SU-DHL-6 (cell line): ENCODE measurements around the gene TGDS.

ENCODE experiments used
- H2AFZ ChIP-seq: fragments of 200-600 bp; sonication (generic); 2 replicates; pipeline ENCODE4 v1.6.1; 2014; ENCODE audit warnings: low read depth, mild to moderate bottlenecking, moderate library complexity, mixed read lengths, antibody characterized with exemption, low read length; ENCODE audit not compliant: severe bottlenecking
- H3F3A ChIP-seq: fragments of 200-600 bp; shearing (Covaris generic); 2 replicates; pipeline ENCODE4 v1.6.0; 2016; ENCODE audit warnings: antibody characterized with exemption, mild to moderate bottlenecking; ENCODE audit not compliant: insufficient read depth
- H3K27ac ChIP-seq: fragments of 200-600 bp; sonication (generic); 2 replicates; pipeline ENCODE4 v1.5.1; 2016; ENCODE audit warnings: low read depth, mild to moderate bottlenecking, low read length, moderate library complexity, mixed read lengths
- H3K27me3 ChIP-seq: fragments of 200-600 bp; sonication (generic), shearing (Covaris generic); 2 replicates; pipeline ENCODE4 v1.6.0; 2014; ENCODE audit warnings: mild to moderate bottlenecking, low read length
- H3K36me3 ChIP-seq: fragments of 200-600 bp; sonication (generic); 2 replicates; pipeline ENCODE4 v1.6.1; 2014; ENCODE audit warnings: mild to moderate bottlenecking, low read length, mixed read lengths
- H3K4me2 ChIP-seq: fragments of 300-600, 200-600 bp; shearing (Covaris generic), sonication (generic); 2 replicates; pipeline ENCODE4 v1.6.0; 2014; ENCODE audit warnings: low read length, low read depth, mild to moderate bottlenecking; ENCODE audit not compliant: poor library complexity, severe bottlenecking
- H3K4me3 ChIP-seq: fragments of 200-600 bp; sonication (generic); 2 replicates; pipeline ENCODE4 v1.5.1; 2014; ENCODE audit warnings: antibody characterized with exemption, low read length, mild to moderate bottlenecking, mixed read lengths; ENCODE audit not compliant: insufficient read depth, poor library complexity, severe bottlenecking
- H3K79me2 ChIP-seq: fragments of 200-600 bp; sonication (generic); 2 replicates; pipeline ENCODE4 v1.6.1; 2014; ENCODE audit warnings: mild to moderate bottlenecking, low read length, moderate library complexity; ENCODE audit not compliant: insufficient read depth
- H3K9ac ChIP-seq: fragments of 200-600 bp; sonication (generic); 2 replicates; pipeline ENCODE4 v1.7.0; 2014; ENCODE audit warnings: mild to moderate bottlenecking, low read length
- H3K9me2 ChIP-seq: fragments of 200-600 bp; sonication (generic); replicated peaks from 2 replicates; pipeline ENCODE4 v1.6.1; 2014; ENCODE audit warnings: low read length; ENCODE audit not compliant: insufficient read depth
- H3K9me3 ChIP-seq: fragments of 200-600 bp; sonication (generic); 2 replicates; pipeline ENCODE4 v1.6.1; 2014; ENCODE audit warnings: low read length, mixed read lengths; ENCODE audit not compliant: insufficient read depth
- H4K20me1 ChIP-seq: fragments of 200-600 bp; sonication (generic); 2 replicates; pipeline ENCODE4 v1.6.1; 2014; ENCODE audit warnings: low read depth, mild to moderate bottlenecking, antibody characterized with exemption, low read length, moderate library complexity, mixed read lengths
- EZH2phosphoT487 ChIP-seq: fragments of 200-600 bp; sonication (generic), shearing (Covaris generic); conservative IDR thresholded peaks from 2 replicates; pipeline ENCODE4 v1.6.1; 2018; ENCODE audit warnings: mild to moderate bottlenecking, antibody characterized with exemption, low read length, moderate library complexity, mixed read lengths
- TF ChIP-seq, protein P1 (sequence below): fragments of 200-600 bp; sonication (generic); IDR thresholded peaks from one replicate; pipeline ENCODE4 v1.5.1; 2017; ENCODE audit warnings: antibody characterized with exemption, mild to moderate bottlenecking, low read length, moderate library complexity; ENCODE audit not compliant: insufficient read depth, poor library complexity, severe bottlenecking

Gene TGDS

DNA sequence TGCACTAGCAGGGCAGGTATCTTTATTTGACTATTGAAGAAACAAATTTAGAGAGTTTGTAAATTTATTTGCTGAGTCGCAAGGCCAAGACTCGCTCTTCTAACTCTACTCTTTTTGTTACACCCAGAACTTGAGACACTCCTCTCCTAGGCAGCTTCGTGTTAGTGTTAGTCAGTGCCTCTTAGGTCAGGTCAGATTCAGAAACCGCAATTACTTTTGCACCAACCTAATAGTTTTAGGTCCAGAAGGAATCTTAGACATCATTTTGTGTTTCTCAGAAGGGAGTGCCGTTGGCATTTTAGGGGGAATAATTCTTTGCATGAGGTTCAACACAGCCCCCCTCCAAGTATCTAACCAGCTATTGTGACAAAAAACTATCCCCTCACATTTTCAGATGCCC lies 14.5 kb upstream of the TGDS start:
- H3K79me2 ChIP-seq, result peaks cover 25% of the 10 kb centered on the region; the same call in 1 of the 2 replicates
- peaks cover 49% of the 10 kb centered on the region for H3K36me3 ChIP-seq
- TF ChIP-seq EZH2phosphoT487, result no peak
- TF ChIP-seq, protein P1, sequence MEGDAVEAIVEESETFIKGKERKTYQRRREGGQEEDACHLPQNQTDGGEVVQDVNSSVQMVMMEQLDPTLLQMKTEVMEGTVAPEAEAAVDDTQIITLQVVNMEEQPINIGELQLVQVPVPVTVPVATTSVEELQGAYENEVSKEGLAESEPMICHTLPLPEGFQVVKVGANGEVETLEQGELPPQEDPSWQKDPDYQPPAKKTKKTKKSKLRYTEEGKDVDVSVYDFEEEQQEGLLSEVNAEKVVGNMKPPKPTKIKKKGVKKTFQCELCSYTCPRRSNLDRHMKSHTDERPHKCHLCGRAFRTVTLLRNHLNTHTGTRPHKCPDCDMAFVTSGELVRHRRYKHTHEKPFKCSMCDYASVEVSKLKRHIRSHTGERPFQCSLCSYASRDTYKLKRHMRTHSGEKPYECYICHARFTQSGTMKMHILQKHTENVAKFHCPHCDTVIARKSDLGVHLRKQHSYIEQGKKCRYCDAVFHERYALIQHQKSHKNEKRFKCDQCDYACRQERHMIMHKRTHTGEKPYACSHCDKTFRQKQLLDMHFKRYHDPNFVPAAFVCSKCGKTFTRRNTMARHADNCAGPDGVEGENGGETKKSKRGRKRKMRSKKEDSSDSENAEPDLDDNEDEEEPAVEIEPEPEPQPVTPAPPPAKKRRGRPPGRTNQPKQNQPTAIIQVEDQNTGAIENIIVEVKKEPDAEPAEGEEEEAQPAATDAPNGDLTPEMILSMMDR, result no peak

DNA sequence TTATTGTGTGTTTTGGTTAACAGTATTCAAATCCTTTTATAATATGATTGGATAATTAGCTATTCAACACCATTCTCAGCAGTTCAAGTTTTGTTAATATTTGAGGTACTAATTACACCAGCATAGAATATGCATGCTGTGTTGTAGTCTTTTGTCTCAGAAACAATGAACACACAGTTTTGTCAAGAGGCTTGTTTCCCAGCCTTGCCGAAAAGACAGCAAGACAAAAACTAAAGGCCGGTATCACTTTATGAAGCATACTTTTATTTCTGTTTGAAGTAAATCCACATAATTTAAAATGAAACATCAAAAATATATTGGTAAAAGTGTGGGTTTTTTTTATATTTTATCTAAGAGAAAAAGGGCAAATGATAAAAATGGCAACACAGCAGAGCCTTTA lies 13.2 kb upstream of the TGDS start:
- Histone ChIP-seq H3K4me2 (no peak overlapping the region), H2AFZ (no peak overlapping the region), H3K9me2 (no peaks in the 10 kb centered on the region), H3K79me2 (peaks cover 28% of the 10 kb centered on the region; the same call in 1 of the 2 replicates), H3K9ac (no peak overlapping the region), H4K20me1 (no peaks in the 10 kb centered on the region), H3F3A (0 out of 2 replicates have a peak, but pooled peaks cover 9% of the 10 kb centered on the region), H3K4me3 (no peak overlapping the region), H3K27me3 (no peaks in the 10 kb centered on the region), H3K9me3 (no peaks in the 10 kb centered on the region), H3K36me3 (peaks cover 48% of the 10 kb centered on the region), H3K27ac (no peak overlapping the region)
- TF ChIP-seq EZH2phosphoT487, result no peak
- TF ChIP-seq, protein P1, result no peak

More for the DNA sequence above, 14.5 kb upstream of the TGDS start:
- no peak overlapping the region for H3K4me2 ChIP-seq
- no peak overlapping the region for H2AFZ ChIP-seq
- no peak overlapping the region for H3K27ac ChIP-seq
- 0 out of 2 replicates have a peak, but pooled peaks cover 9% of the 10 kb centered on the region for H3F3A ChIP-seq
- H3K9me3 ChIP-seq, result no peaks in the 10 kb centered on the region
- H4K20me1 ChIP-seq, result no peaks in the 10 kb centered on the region
- no peak overlapping the region for H3K9ac ChIP-seq
- H3K9me2 ChIP-seq, result no peaks in the 10 kb centered on the region
- H3K4me3 ChIP-seq, result no peak overlapping the region
- no peaks in the 10 kb centered on the region for H3K27me3 ChIP-seq

DNA sequence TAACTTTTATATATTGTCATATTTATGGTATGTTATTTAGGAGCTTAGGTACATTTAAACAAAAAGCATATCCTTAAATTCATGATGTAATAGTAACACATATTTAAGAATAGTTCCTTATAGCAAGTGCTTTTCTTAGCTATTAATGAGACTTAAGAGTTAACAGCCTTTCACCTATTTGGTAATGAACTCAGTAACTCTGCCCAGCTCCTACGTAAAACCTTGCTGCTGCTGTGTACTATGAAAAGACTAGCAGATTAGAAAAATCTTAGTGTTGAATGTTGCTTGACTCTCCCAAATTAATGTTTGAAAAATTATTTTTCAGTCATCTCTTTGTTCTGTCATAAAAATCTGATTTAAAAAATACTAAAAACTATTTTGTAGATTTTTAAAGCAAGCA lies 12.6 kb upstream of the TGDS start:
- H3K36me3 ChIP-seq, result peaks cover 47% of the 10 kb centered on the region
- 0 out of 2 replicates have a peak, but pooled peaks cover 9% of the 10 kb centered on the region for H3F3A ChIP-seq
- no peak for TF ChIP-seq EZH2phosphoT487
- TF ChIP-seq, protein P1, result no peak
- H3K4me2 ChIP-seq, result no peak overlapping the region
- peaks cover 32% of the 10 kb centered on the region for H3K79me2 ChIP-seq
- no peaks in the 10 kb centered on the region for H3K27me3 ChIP-seq
- no peak overlapping the region for H3K27ac ChIP-seq
- no peaks in the 10 kb centered on the region for H4K20me1 ChIP-seq
- H2AFZ ChIP-seq, result no peak overlapping the region
- H3K9me2 ChIP-seq, result no peaks in the 10 kb centered on the region
- H3K4me3 ChIP-seq, result no peak overlapping the region
- H3K9me3 ChIP-seq, result no peaks in the 10 kb centered on the region
- H3K9ac ChIP-seq, result no peak overlapping the region
